ENCODE results near the gene RBFOX1.

The RBFOX1 gene

DNA sequence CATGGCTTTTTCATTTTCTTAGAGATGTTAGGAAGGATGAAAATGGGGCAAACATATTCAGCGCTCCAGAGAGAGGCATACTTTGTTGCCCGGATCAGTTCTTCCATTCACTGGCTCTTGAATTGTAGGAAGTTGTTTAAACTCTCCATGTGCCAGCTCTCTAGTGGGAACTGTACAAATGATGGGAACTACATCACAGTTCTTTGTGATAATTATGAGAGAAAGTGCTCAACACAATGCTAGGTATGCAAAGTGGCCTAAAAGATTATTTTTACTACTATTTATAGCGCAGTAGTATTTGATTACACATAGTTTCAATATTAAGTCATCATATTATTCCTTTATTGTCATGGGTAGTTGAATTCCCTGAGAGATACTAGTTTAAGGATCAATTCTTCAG is 268.5 kb downstream of the RBFOX1 start:
- DNase-seq (ENCODE audit: low read depth in 2 of 2) = no peak

DNA sequence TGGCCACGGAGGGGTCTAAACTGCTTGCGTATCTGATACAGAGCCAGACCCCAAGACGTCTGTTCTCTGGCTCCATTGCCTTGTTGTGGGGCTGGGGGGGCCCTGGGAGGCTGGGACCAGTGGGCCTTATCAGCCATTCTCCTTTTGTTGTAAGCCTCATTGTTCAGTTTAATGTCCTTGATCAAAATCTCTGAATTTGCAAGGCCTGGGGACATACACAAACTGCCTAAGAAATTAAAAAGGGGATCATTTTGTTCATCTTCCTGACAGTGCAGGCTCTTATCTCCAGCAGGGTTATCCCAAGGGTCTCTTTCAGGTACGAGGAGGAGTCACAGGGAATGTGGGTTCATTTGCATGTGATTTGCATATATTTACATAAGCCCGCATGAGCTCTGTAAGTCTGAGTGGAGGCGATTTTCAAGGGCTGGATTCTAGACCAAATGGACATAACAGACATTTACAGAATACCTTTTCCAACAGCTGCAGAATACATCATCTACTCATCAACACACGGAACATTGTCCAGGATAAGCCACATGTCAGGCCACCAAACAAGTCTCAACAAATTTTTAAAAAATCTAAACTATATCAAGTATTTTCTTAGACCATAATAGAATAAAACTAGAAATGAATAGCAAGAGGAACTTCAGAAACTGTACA is 269.8 kb downstream of the RBFOX1 start:
- DNase-seq (ENCODE audit: low read depth in 2 of 2) = no peak

DNA sequence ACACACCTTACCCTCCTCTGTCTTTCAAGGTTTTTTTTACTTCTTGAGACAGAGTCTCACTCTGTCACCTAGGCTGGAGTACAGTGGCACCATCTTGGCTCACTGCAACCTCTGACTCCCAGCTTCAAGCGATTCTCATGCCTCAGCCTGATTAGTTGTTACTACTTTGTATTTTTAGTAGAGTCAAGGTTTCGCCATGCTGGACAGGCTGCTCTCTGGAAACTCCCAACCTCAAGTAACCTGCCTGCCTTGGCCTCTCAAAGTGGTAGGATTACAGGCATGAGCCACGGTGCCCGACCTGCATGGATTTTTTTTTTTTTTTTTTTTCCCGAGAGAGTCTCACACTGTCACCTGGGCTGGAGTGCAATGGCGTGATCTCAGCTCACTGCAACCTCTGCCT is 273.2 kb downstream of the RBFOX1 start:
- no peak for DNase-seq (ENCODE audit: low read depth in 2 of 2)

DNA sequence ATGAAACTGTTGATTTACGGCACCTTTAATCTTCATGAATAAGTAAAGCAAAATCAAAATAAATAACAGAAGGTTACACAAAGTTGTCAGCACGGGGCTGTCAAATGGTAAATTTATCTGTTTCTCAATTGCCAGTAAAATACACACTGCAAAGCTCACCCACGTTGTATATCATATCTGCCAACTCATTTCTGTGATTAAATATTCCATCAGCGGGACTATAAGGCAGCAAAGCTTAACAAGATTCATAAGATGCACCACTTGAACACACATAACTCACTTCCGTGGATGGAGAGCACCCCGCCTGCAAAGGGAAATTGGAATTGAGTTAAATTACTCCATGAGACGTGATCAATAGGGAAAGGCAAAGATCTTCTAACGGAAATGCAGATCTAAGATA is 280.0 kb downstream of the RBFOX1 start:
- DNase-seq (ENCODE audit: low read depth in 2 of 2) = no peak

DNA sequence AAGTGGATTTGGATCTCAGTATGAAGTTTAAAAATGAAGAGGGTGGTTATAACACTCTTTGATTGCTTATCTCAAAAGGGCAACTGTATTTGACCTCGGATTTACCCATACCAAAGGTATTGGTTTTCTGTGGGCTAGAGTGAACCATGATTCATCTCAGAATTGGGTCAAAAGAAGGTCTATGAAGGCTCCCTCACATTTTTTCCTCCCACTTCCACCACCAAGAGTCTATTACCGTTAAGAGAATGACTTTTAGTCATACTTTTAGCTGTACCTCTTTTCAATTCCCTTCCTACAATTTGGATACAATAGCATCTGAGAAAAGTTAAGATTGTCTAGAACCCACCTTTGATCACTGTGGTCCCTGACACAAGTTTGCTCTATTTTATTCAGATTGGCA is 280.9 kb downstream of the RBFOX1 start:
- DNase-seq (ENCODE audit: low read depth in 2 of 2) = no peak

DNA sequence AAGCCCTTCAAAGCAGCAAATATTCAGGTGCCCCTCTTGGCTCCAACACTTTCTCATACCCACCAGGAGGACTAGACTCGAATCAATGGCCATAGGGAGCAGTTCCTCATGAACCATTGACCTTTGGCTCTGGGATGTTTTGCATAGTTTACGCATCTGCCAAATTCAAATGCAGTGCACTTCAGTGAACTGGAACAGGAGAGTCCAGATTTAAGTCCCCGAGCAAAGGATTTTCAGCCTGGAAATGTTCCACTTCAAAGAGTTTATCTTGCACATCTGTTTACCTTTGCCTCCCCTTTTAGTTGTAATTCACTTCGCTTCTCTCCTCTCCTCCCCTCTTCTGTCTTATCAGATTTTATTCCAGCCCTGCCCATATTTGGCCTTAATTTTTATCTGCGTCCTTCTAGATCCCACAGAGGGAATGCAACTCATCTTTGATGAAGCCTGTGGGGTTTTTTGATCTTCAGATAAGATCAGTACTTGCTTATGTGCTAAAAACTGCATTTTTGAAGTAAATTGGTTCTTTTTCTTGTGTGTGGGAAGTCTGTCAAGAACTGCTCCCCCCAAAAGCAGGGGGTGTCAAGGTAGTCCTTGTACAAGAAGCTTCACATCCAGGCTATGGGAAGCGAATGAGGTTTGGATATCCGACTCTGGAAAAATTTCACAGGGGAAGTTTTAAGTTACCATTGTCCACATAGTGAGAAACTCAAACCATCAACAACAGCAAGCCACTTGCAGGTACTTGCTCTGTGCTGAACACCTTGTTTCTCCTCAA is 281.6 kb downstream of the RBFOX1 start:
- DNase-seq (ENCODE audit: low read depth in 2 of 2) = no peak

DNA sequence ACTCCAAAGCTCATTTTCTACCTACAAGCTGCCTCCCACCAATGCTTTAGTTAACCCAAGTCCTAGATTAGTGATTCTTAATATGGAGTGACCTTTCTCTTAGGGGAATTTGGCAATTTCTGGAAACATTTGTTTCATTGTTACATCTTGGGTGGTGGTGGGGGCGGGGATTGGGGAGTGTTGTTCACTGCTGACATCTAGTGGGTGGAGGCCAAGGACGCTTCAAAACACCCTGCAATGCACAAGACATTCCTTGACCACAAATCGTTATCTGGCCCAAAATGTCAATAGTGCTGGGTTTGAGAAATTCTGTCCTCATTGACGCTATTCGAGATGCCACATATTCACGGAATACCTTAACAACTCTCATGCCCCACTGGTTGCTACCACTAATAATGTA is 282.9 kb downstream of the RBFOX1 start:
- no peak for DNase-seq (ENCODE audit: low read depth in 2 of 2)

DNA sequence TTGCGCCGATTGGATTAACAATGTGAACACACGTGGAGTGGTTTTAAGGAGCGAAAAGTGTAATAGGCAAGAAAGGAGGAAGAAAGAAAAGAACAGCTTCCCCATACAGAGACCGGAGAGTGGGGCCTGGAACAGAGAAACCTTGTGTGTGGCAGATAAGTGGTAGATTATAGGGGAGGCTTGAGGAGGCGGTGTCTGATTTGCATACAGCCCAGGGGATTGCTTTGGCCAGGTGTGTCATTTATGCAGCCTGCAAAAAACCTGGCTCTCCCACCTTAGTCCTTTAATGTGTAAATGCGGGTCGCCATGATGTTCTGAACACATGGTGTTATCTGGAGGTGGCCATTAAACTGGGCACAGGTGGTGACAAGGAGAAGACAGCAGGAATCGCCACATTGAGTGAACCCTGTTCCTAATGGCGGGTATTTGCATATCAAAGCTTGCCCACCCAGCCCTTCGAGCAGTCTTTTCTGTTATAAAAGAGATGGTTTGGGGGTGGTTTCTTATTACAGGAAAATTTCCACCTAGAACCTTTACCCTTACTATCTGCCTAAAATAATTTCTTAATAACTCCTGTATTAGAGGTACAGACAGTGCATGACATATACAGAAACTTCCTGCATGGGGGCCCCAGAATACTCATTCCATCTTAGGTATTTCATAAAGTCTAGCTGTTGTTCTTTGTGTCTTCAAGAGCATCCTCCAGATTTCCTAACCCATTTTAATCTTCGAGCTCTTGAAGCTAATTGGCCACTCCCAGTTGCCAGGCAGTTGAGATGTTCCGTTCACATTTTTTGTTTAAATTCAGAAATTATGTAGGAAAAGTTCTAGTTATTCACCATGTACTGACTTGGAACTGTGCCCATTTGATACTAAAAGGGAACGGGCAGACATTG is 292.5 kb downstream of the RBFOX1 start:
- no peak for DNase-seq (ENCODE audit: low read depth in 2 of 2)

DNA sequence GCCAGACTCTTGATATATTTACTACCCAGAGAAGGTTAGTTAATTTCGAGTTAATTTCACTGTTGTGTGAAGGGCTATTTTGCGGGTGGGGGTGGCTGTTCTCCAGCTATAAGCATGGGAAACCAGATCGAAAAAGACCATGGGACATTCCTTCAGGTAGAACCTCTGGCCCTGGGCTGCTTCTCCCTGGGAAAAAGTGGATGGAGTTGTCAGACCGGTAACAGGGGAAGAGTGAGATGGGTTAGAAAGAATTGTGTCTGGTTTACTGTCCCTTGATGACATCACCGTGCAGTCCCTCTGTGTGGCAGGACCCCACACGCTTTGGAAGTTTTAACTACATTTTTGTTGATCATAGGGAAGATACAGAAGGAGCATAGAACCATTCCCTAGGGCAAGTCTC is 296.3 kb downstream of the RBFOX1 start:
- DNase-seq (ENCODE audit: low read depth in 2 of 2) = no peak

DNA sequence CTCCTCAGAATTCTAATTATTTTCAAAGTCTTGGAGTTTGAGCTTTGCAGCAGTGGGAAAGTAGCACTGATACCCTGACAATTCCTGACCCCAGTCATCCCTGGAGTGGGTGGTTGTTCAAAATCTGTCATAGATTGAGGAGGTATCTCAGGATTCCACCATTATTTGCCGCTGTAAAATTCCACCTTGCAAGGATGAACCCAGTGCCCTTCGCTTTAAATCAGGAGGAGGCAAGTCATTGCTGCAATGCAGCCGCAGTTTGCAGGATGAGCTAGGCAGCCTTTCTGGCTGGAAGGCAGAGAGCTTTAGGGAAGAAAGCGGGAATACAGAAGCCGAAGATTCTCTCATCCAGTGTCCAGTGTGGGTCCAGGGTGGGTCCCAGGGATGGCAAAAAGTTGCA is 296.9 kb downstream of the RBFOX1 start:
- DNase-seq (ENCODE audit: low read depth in 2 of 2) = no peak

DNA sequence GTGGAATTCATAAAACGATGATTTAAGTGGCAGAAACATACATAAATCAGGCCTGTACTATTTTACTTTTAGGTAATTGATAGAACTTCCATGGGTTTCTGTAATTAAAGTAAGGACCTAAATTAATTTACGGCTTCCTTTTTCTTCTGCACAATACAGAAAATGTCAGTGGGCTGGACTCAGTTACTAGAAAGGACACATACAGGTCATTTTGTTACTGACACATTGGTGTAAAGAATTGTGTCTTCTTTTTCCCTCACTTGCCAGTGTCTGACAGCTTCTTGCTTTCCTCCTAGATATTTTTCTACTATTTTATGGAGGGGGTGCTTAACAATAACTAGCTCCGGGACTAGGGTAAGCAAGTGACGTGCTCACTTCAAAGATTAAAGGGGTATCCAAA is 304.8 kb downstream of the RBFOX1 start:
- no peak for DNase-seq (ENCODE audit: low read depth in 2 of 2)

DNA sequence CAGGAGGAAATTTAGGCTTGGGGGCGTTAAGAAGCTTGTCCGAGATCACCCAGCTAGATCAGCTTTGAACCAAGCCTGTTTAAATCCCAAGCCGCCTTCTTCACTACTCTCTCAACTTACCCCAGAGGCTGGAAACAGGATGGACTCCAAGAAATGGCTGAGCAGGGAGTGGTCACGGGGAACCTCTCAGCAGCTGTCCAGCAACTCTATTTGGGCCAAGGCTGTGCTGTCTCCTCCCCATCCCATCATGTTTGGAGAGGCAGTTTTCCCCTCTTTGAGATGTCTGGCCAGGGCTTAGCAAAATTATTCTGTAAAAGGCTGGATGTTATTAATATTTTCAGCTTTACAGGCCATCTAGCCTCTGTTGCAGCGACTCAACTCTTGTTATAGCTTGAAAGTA is 305.7 kb downstream of the RBFOX1 start:
- no peak for DNase-seq (ENCODE audit: low read depth in 2 of 2)

DNA sequence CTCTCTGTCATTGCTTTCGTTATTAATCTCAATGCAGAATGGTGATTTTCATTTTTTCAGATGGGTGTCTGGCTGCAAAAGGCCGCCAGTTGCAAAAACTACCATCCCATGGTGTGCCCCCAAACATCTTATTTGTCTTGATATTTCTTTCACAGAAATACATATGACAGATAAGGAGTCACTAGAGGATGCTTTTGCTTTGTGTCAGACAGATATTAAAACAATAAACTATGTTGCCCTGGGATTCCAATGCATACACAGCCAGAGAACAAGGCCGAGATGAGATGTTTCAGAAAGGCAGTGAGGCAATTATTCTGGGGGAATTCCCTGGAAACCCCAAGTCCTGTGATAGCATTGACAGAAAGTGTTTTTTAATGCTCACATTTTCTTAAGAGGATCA is 307.7 kb downstream of the RBFOX1 start:
- no peak for DNase-seq (ENCODE audit: low read depth in 2 of 2)

DNA sequence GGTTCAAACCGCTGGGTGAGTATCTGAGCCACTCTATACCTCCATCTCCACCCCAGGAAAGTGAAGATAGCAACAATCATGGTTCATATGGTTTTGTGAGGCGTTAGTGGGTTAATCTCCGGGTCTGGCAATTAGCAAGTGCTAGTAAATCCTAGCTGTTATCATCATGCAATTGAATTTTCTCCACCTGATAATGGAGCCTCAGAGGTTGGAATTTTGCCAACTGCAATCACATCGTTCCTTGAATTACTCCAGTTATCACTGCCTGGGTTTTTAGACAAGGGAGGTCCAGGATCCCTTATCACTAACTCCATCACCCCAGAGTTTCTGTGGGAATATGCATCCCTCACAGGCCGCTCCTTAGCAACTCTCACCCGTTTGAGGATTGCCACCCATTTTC is 311.5 kb downstream of the RBFOX1 start:
- no peak for DNase-seq (ENCODE audit: low read depth in 2 of 2)

DNA sequence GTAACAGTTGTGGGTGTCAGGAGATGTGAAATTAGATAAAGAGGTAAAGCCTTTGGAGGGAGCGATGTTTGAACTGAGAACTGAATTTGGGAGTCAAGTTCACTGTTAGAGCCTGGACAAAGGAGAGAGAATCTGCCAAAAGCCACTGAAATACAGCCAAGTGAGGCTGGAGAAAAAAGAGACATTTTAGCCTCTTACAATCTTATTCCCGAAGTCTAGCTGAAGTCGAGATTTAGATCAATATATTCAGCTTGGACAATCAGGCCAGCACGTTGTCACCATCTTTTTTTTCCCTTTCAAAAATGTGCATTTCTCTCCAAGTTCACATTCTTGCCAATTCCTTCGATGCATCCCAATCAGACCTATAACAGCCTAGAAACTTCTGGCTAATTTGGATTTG is 312.2 kb downstream of the RBFOX1 start:
- DNase-seq (ENCODE audit: low read depth in 2 of 2) = no peak

DNA sequence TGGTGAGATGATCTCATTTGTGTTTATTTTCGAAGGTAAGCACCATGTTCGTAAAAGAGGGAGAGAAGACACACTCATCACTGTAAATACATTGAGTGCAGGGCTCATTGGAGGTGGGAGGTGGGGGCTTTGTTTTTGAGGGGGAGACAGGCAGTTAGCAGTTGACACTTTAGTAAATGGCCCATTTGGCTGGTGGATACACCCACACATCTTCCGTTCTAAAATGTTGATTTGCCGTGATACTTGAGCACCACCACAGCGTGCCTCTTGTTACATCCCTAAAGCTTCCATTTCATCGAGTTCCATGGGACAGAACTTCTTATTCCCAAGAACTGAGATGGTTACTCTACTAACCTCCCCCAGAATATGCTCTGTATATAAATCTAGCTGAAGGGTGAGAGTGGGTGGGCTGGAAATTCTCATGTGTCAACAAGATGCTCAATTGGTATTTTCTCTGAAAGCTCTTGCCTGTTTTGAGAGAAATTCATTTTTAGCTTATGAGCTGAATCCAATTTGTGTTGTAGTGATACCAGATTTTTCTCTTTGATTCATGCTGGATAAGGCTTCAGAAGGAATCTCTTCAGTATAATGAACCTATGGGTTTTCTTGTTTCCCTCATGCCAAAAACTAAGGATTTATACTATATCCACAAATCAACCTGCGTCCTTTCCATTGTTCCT is 314.3 kb downstream of the RBFOX1 start:
- DNase-seq (ENCODE audit: low read depth in 2 of 2) = no peak

DNA sequence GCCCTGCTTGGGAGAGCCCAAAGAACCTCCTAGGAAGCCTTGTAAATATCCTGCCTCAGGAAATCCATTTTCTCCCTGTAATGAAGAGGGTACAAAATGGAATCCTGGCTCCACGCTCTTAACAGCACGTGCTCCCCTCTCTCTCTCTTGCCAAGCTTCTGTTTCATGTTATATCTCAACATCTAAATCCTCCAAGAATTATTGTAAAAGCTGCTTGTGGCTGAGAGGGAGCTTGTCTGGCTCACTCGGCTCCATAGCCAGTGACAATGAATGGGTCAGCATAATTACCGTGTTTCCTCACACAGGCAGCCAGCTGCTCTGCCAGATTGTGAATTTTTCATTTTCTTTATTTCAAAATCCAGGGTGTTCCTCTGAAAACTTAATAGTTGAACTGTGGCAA is 317.8 kb downstream of the RBFOX1 start:
- DNase-seq (ENCODE audit: low read depth in 2 of 2) = no peak

DNA sequence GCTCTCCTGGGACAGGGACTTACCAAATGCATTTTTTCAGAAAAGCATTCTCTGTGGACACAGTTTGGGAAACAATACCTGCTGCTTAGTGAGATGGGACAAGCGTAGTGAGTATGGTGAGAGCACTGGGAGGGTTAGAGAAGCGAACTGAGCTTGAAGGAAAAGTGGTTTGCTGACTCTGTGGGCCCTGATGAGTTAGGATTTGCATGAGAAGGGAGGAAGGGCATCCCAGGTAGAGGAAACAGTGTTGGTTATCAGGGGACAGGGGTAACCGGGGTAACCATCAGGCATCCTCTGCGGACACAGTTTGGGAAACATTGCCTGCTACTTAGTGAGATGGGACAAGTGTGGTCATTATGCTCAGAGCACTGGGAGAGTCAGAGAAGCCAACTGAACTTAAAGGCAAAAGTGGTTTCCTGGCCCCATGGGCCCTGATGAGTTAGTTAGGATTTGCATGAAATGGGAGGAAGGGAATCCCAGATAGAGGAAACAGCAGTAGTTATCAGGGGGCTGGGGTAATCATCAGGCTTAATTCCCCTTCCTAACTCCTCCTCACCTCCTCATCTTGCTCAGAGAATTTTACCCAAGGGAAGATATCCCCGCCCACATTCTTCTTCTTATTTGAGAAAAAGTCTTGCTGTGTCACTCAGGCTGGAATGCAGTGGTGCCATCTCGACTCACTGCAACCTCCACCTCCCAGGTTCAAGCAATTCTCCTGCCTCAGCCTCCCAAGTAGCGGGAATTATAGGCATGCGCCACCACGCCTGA is 319.3 kb downstream of the RBFOX1 start:
- no peak for DNase-seq (ENCODE audit: low read depth in 2 of 2)

DNA sequence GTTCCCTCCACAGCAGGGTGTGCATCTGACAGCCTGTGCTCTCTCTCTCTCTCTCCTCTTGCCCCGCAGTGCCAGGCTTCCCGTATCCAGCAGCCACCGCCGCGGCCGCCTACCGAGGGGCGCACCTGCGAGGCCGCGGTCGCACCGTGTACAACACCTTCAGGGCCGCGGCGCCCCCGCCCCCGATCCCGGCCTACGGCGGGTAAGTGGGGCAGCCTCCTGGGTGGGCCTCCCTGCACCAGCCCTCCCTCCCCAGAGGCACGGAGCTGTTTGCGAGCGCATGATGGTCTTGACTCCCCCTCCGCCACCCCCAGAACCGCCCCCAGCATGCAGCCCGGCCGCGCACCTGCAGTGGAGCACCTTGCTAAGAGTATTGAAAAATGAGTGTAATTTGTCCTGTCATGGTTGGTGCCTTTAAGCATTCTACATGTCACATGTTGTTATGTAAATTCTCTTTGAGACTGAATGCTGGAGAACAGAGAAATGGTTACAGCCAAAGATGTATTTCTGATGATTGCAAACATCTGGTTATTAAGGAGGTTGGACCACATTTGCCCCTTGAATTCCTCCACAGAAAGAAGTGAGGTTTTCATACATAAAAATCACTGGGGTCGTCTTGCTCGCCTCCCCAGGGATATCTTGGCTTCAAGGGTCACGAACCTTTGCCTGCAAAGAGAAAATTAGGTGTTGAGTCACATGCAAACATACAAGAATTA is 321.3 kb downstream of the RBFOX1 start:
- no peak for DNase-seq (ENCODE audit: low read depth in 2 of 2)

DNA sequence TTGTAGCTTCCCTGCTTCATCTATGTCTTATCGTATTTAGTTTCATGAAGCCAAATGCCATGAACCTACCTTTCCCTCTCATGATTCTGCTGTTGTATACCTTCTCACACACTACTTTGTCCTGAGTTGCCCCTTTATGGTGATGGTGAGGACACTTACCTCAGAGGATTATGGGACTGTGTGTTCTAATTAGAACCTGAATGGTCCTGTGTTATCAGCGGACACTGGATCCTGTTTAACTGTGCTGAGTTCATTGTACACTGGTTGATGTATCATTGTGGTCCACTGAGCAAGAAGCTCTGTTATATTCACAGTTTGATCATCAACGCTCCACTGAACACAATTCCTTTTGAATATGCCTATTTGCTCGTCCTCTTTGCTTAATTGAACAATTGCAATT is 343.0 kb downstream of the RBFOX1 start:
- no peak for DNase-seq (ENCODE audit: low read depth in 2 of 2)

DNA sequence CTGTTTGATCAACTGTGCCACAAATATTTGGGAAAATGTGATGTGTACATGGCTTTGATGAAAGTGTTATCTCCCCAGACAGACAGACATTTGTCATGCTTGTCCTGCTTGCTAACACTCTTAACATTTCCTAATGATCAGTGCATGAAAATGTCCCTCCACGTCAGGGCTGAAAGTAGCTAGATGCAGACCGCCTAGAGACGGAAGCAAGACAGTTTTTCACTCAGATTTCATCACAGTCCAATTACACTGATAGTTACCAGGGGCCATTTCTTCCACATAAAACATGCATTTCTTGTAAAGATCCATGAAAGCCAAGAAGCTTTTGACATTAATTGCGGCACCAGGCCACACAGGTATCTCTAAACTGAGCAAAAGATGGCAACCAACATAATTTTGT is 347.7 kb downstream of the RBFOX1 start:
- no peak for DNase-seq (ENCODE audit: low read depth in 2 of 2)

All from stimulated activated CD8-positive, alpha-beta memory T cell treated with anti-CD3 and anti-CD28 coated beads, Interleukin-2, amount 100 ng/mL, for 48 hours (primary cell).